Sigmoid colon (tissue), 4 donors: ENCODE data around the gene PARD3.

ENCODE experiments used
- POLR2A ChIP-seq, 2 donors: fragments of 450-650 bp; IDR thresholded peaks; one replicate each; pipeline ENCODE4 v1.6.1; 2016; ENCODE audit warnings: antibody characterized with exemption in 2 of 2, mild to moderate bottlenecking in 2 of 2, moderate library complexity in 2 of 2
- POLR2AphosphoS5 ChIP-seq, 4 donors: sonication (generic); formaldehyde crosslinking; IDR thresholded peaks; one replicate each; pipeline ENCODE4 v1.6.1; 2017; ENCODE audit warnings: antibody characterized with exemption in 4 of 4
- TF ChIP-seq, protein P1 (sequence below), 4 experiments: fragments of 450-650 bp in 3 of 4; fragments of 200-600 bp in 1 of 4; IDR thresholded peaks; one replicate each; pipeline ENCODE4 v1.5.1; 2016 to 2019; ENCODE audit warnings: antibody characterized with exemption in 4 of 4, mild to moderate bottlenecking in 3 of 4, moderate library complexity in 2 of 4

GRCh38 chr10:34178196-34178595 lies 636.9 kb downstream of the PARD3 start:
- TF ChIP-seq, protein P1, sequence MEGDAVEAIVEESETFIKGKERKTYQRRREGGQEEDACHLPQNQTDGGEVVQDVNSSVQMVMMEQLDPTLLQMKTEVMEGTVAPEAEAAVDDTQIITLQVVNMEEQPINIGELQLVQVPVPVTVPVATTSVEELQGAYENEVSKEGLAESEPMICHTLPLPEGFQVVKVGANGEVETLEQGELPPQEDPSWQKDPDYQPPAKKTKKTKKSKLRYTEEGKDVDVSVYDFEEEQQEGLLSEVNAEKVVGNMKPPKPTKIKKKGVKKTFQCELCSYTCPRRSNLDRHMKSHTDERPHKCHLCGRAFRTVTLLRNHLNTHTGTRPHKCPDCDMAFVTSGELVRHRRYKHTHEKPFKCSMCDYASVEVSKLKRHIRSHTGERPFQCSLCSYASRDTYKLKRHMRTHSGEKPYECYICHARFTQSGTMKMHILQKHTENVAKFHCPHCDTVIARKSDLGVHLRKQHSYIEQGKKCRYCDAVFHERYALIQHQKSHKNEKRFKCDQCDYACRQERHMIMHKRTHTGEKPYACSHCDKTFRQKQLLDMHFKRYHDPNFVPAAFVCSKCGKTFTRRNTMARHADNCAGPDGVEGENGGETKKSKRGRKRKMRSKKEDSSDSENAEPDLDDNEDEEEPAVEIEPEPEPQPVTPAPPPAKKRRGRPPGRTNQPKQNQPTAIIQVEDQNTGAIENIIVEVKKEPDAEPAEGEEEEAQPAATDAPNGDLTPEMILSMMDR (IDR thresholded peaks at IDR 0.05), result no peak
- no peak for TF ChIP-seq POLR2A (IDR thresholded peaks at IDR 0.05)
- no peak for TF ChIP-seq POLR2AphosphoS5 (IDR thresholded peaks at IDR 0.05)
